Karpas-422 (cell line): ENCODE measurements around the gene WWOX. TPM values are rescaled to one million over a fixed set of nuclear protein-coding genes. Genes with fewer than 3 reads are reported as not detected.

ENCODE experiments used
- DNase-seq: peaks from one replicate; pipeline ENCODE4 v3.0.0-alpha.2; 2015
- H2AFZ ChIP-seq: fragments of 200-600 bp; sonication (generic); 2 replicates; pipeline ENCODE4 v1.6.1; 2014; ENCODE audit warnings: antibody characterized with exemption, low read length, mixed read lengths
- H3K27ac ChIP-seq: fragments of 200-600 bp; sonication (generic); 2 replicates; pipeline ENCODE4 v1.5.1; 2014; ENCODE audit warnings: mild to moderate bottlenecking, low read length, moderate library complexity
- H3K27me3 ChIP-seq: fragments of 200-600 bp; sonication (generic); 2 replicates; pipeline ENCODE4 v1.6.1; 2014; ENCODE audit warnings: low read length, mixed read lengths
- H3K36me3 ChIP-seq: fragments of 200-600 bp; sonication (generic); 2 replicates; pipeline ENCODE4 v1.6.1; 2014; ENCODE audit warnings: low read length, mixed read lengths; ENCODE audit not compliant: insufficient read depth
- H3K4me1 ChIP-seq: fragments of 200-600 bp; sonication (generic); 2 replicates; pipeline ENCODE4 v1.6.1; 2014; ENCODE audit warnings: mild to moderate bottlenecking, low read length, mixed read lengths
- H3K4me2 ChIP-seq: fragments of 200-600 bp; sonication (generic); 2 replicates; pipeline ENCODE4 v1.6.1; 2014; ENCODE audit warnings: low read length, low read depth, mild to moderate bottlenecking; ENCODE audit not compliant: poor library complexity, severe bottlenecking
- H3K4me3 ChIP-seq: fragments of 200-600 bp; sonication (generic); 2 replicates; pipeline ENCODE4 v1.5.1; 2014; ENCODE audit warnings: mild to moderate bottlenecking, antibody characterized with exemption, low read length, mixed read lengths
- H3K79me2 ChIP-seq: fragments of 200-600 bp; sonication (generic); 2 replicates; pipeline ENCODE4 v1.6.1; 2014; ENCODE audit warnings: mild to moderate bottlenecking, low read length, mixed read lengths
- H3K9ac ChIP-seq: fragments of 200-600 bp; sonication (generic); 2 replicates; pipeline ENCODE4 v1.6.0; 2014; ENCODE audit warnings: low read length
- H3K9me2 ChIP-seq: fragments of 200-600 bp; sonication (generic), shearing (Covaris generic); replicated peaks from 2 replicates; pipeline ENCODE4 v1.6.0; 2014; ENCODE audit warnings: mild to moderate bottlenecking, low read length, moderate library complexity; ENCODE audit not compliant: insufficient read depth
- H3K9me3 ChIP-seq: fragments of 300-700, 200-600 bp; sonication (generic); 2 replicates; pipeline ENCODE4 v1.6.1; 2014; ENCODE audit warnings: low read length, mixed read lengths
- H4K20me1 ChIP-seq: fragments of 200-600 bp; sonication (generic); 2 replicates; pipeline ENCODE4 v1.6.1; 2014; ENCODE audit warnings: mild to moderate bottlenecking, antibody characterized with exemption, low read length, low read depth; ENCODE audit not compliant: insufficient read depth
- total RNA-seq: library from RNA; depleted of rRNA; stranded (reverse); fragments of >200 nt; shearing (Covaris generic); gene quantifications from 2 replicates; pipeline ENCODE4 v1.2.3, GENCODE V29; 2014; ENCODE audit warnings: low replicate concordance

WWOX gene
- total RNA-seq, 1 experiment from 2014 or later, result 66.2 TPM

DNA sequence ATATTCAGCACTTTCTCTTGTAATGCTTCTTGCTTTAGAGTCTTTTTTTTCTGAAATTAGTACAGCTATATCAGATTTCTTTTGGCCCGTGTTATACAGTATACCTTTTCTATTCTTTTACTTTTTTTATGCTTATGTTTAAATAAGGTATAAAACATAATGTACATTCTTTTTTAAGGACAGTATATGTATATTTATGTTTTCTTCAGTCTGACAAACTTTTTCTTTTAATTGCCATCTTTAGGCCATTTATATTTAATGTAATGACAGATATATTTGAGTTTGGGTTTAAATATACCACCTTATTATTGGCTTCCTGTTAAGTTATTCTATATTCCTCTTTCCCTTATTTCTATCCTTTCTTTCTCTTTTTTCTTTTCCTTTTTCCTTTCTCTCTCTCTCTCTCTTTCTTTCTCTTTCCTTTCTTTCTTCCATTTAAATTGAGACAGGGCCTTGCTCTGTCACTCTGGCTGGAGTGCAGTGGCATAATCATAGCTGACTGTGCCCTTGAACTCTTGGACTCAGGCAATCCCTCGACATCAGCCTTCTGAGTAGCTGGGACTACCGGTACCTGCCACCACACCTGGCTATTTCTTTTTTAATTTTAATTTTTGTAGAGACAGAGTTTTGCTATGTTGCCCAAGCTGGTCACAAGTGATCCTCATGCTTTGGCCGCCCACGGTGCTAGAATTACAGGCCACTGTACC lies 61.7 kb downstream of the WWOX start:
- H3K79me2 ChIP-seq, result no peaks in the 10 kb centered on the region
- peaks cover 5% of the 10 kb centered on the region; the same call in 1 of the 2 replicates for H3K9me3 ChIP-seq
- H4K20me1 ChIP-seq, result no peaks in the 10 kb centered on the region
- no peaks in the 10 kb centered on the region for H3K4me1 ChIP-seq
- H3K27me3 ChIP-seq, result no peaks in the 10 kb centered on the region
- H3K4me3 ChIP-seq, result no peak overlapping the region
- H3K9me2 ChIP-seq, result no peaks in the 10 kb centered on the region
- no peak overlapping the region for H3K27ac ChIP-seq
- no peak overlapping the region for H3K4me2 ChIP-seq
- H2AFZ ChIP-seq, result no peak overlapping the region
- no peak overlapping the region for H3K9ac ChIP-seq
- no peaks in the 10 kb centered on the region for H3K36me3 ChIP-seq
- no peak for DNase-seq

DNA sequence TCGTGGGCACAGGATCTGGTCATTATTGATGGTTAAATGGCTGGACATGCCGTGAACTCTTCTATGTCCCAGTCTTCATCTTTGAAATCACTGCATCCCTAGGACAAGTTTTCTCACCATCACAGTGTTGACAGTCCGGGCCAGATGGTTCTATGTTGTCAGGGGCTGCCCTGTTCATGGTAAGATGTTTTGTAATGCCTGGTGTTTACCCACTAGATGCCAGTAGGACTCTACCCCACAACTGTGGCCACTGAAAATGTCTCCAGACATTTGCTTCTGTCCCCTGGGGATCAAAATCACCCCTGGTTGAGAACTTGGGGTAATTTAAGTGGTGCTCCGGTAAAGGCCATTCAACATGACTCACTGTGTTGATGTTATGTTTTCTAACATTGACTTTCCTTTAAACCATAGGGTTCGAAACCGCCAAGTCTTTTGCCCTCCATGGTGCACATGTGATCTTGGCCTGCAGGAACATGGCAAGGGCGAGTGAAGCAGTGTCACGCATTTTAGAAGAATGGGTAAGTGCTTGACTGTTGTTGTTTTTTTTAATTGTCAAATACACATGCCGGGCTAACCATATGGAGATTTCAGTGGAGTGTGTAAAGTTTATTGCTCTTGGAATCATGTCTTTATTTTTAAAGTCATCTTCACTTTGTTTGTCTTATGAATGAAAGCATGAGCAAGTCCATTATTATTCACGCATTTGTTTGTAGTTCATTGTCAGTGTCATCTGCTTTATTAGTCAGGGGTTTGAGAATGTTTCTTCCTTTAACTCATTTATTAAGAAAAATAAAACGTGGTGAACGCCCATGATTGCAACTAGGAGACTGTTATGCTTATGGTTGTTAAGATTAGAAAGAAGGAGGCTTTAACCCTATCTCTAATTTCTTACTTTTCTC lies 64.6 kb downstream of the WWOX start:
- Histone ChIP-seq H3K36me3 (no peaks in the 10 kb centered on the region), H3K79me2 (no peaks in the 10 kb centered on the region), H3K27ac (no peak overlapping the region), H3K4me3 (no peak overlapping the region), H3K9me2 (no peaks in the 10 kb centered on the region), H4K20me1 (no peaks in the 10 kb centered on the region), H3K9ac (no peak overlapping the region), H3K4me2 (no peak overlapping the region), H3K27me3 (no peaks in the 10 kb centered on the region), H3K9me3 (peaks cover 5% of the 10 kb centered on the region; the same call in 1 of the 2 replicates), H2AFZ (no peak overlapping the region), H3K4me1 (no peaks in the 10 kb centered on the region)
- no peak for DNase-seq

DNA sequence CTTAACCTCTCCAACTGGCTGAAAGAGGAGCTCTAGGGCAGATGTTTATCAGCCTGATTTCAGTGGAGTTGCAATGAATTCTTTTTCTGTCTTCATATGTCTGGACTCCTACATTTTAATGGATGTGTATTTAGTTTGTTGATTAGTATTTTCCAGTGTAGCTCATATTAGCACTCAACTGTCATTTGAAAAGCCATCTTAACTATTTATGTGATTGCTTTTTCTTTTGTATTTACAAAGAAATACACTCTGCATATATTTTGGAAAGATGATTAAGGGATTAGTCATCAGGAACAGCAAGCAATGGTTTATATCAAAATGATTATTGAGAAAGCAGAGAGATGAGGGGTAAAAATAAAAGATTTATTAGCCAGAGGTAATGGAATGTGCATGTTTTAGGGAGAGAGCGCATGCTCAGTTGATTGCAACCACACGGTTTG lies 71.1 kb downstream of the WWOX start:
- H3K4me1 ChIP-seq, result peaks cover 14% of the 10 kb centered on the region
- DNase-seq, result no peak
- no peaks in the 10 kb centered on the region for H4K20me1 ChIP-seq
- H3K27ac ChIP-seq, result no peak overlapping the region
- no peak overlapping the region for H2AFZ ChIP-seq
- H3K9me2 ChIP-seq, result no peaks in the 10 kb centered on the region
- no peaks in the 10 kb centered on the region for H3K36me3 ChIP-seq
- no peaks in the 10 kb centered on the region for H3K27me3 ChIP-seq
- H3K4me3 ChIP-seq, result no peak overlapping the region
- H3K79me2 ChIP-seq, result no peaks in the 10 kb centered on the region
- no peak overlapping the region for H3K9ac ChIP-seq
- H3K9me3 ChIP-seq, result no peaks in the 10 kb centered on the region
- H3K4me2 ChIP-seq, result no peak overlapping the region

DNA sequence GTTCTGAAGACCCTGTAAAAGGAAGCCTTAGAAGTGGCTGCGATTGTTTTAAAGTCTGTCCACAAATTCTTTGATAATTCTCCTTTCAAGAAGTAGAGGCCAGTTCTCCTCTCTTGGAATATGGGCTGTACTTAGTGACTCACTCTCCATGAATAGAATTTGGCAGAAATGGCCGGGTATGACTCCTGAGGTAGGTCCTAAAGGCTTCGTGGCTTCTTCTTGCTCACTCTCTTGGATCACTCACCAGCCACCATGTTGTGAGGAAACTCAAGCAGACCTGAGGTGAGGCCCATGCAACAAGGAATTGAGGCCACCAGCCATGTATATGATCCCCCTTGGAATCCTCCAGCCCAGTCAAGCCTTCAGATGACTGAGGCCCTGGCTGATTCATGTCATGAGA lies 75.8 kb downstream of the WWOX start:
- H3K9me2 ChIP-seq, result no peaks in the 10 kb centered on the region
- H3K4me1 ChIP-seq, result peaks cover 30% of the 10 kb centered on the region
- no peaks in the 10 kb centered on the region for H3K79me2 ChIP-seq
- no peak overlapping the region for H3K4me2 ChIP-seq
- H4K20me1 ChIP-seq, result no peaks in the 10 kb centered on the region
- no peak overlapping the region for H2AFZ ChIP-seq
- no peaks in the 10 kb centered on the region for H3K27me3 ChIP-seq
- no peak overlapping the region for H3K27ac ChIP-seq
- DNase-seq, result no peak
- no peak overlapping the region for H3K4me3 ChIP-seq
- H3K36me3 ChIP-seq, result no peaks in the 10 kb centered on the region
- H3K9me3 ChIP-seq, result no peaks in the 10 kb centered on the region
- no peak overlapping the region for H3K9ac ChIP-seq

DNA sequence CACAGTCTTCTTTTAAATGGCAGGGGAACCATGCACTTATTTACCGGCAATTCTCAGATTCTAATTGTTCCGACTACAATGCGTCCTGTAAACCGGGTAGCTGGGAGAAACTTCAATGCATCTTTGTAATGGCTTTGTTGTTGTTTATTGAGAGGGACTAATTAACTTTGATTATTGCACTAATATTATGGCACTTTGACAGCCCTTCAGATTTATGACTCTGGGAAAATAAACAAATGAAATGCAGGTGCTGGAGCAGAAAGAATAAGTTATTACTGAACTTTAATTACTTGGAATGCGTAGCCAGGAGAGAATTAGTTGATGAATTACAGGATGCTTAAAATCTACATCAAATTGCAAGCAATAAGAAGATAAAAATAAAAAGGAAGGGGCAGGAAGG lies 77.0 kb downstream of the WWOX start:
- no peaks in the 10 kb centered on the region for H3K27me3 ChIP-seq
- no peaks in the 10 kb centered on the region for H4K20me1 ChIP-seq
- H3K36me3 ChIP-seq, result no peaks in the 10 kb centered on the region
- no peak overlapping the region for H2AFZ ChIP-seq
- no peaks in the 10 kb centered on the region for H3K9me3 ChIP-seq
- no peak overlapping the region for H3K27ac ChIP-seq
- DNase-seq, result no peak
- peaks cover 28% of the 10 kb centered on the region for H3K4me1 ChIP-seq
- no peaks in the 10 kb centered on the region for H3K9me2 ChIP-seq
- peak overlapping the region; percentile 6 for H3K4me2 ChIP-seq
- H3K79me2 ChIP-seq, result no peaks in the 10 kb centered on the region
- no peak overlapping the region for H3K4me3 ChIP-seq
- no peak overlapping the region for H3K9ac ChIP-seq

DNA sequence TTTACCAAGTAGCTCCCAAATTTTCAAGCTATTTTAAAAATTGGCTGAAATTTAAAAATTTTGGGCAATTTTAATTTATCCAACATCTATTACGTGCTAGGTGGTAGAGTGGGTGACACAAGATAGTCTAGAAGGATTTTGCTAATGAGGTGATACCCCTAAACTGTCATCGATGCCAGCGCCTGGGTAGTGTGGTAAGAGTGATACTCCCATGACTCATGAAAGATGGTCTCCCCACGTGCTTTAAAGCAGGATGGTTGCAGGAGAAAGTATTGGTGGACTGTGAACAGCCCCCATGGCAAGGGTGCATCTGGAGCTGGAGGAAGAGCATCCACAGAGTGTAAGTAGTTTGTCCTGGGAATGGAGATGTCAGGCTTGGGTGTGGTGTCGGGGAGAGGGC lies 77.8 kb downstream of the WWOX start:
- Histone ChIP-seq H3K9me3 (no peaks in the 10 kb centered on the region), H3K4me1 (peaks cover 28% of the 10 kb centered on the region), H3K9ac (no peak overlapping the region), H3K27me3 (no peaks in the 10 kb centered on the region), H3K9me2 (no peaks in the 10 kb centered on the region), H3K27ac (no peak overlapping the region), H3K4me3 (no peak overlapping the region), H3K79me2 (no peaks in the 10 kb centered on the region), H3K36me3 (no peaks in the 10 kb centered on the region), H3K4me2 (no peak overlapping the region), H4K20me1 (no peaks in the 10 kb centered on the region), H2AFZ (no peak overlapping the region)
- DNase-seq, result no peak

DNA sequence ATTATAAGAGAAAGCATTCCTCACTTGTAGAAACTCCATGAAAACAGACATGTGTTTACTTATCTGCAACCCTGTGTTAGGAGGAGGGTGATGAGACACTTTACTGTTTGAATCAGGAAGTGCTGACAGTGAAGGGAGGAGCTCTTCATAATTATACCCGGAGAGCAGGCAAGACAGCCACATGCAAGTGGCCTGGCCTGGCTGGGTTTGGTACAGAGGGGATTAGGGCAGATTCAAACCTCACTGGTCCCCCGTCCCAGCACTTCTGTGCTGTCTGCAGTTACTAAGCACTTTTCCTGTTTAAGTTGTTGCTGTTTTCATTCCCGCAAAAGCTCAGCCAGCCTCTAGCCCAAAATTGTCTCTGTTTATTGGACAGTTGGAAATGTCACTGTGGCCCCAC lies 78.5 kb downstream of the WWOX start:
- H3K9me3 ChIP-seq, result no peaks in the 10 kb centered on the region
- no peak overlapping the region for H3K9ac ChIP-seq
- no peak for DNase-seq
- no peaks in the 10 kb centered on the region for H3K79me2 ChIP-seq
- H3K36me3 ChIP-seq, result no peaks in the 10 kb centered on the region
- peaks cover 28% of the 10 kb centered on the region for H3K4me1 ChIP-seq
- no peak overlapping the region for H2AFZ ChIP-seq
- H3K9me2 ChIP-seq, result no peaks in the 10 kb centered on the region
- no peaks in the 10 kb centered on the region for H3K27me3 ChIP-seq
- no peaks in the 10 kb centered on the region for H4K20me1 ChIP-seq
- H3K27ac ChIP-seq, result no peak overlapping the region
- H3K4me2 ChIP-seq, result no peak overlapping the region
- H3K4me3 ChIP-seq, result no peak overlapping the region

DNA sequence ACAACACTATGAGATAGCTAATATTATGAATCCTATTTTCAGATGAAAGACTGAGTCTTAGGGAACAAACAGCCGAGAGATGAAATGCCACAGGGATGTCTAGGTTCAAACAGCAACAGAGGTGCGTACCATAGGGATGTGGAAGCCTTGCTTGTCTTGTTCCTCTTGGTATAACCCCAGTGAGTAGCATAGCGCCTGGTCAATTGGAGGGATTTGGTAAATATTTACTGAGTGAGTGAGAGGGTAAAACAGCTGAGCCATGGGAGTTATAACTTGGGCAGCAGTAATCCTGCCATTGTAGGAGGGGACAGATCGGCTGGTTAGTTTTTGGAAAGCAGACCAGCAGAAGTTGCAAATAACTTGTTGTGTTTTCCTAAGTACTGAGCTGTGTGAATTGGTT lies 80.2 kb downstream of the WWOX start:
- H3K4me1 ChIP-seq, result peaks cover 19% of the 10 kb centered on the region
- no peak for DNase-seq
- H3K9me2 ChIP-seq, result no peaks in the 10 kb centered on the region
- H4K20me1 ChIP-seq, result no peaks in the 10 kb centered on the region
- no peaks in the 10 kb centered on the region for H3K27me3 ChIP-seq
- H2AFZ ChIP-seq, result no peak overlapping the region
- no peak overlapping the region for H3K9ac ChIP-seq
- no peaks in the 10 kb centered on the region for H3K9me3 ChIP-seq
- no peaks in the 10 kb centered on the region for H3K79me2 ChIP-seq
- H3K4me2 ChIP-seq, result no peak overlapping the region
- H3K27ac ChIP-seq, result no peak overlapping the region
- no peak overlapping the region for H3K4me3 ChIP-seq
- H3K36me3 ChIP-seq, result no peaks in the 10 kb centered on the region
